Thoracic aorta endothelial cell (primary cell): ENCODE measurements around the gene NFATC2IP. TPM values are rescaled to one million over a fixed set of nuclear protein-coding genes. Genes with fewer than 3 reads are reported as not detected.

Experiments
- total RNA-seq: library from RNA; depleted of rRNA; stranded (reverse); fragments of >200 nt; gene quantifications from 2 replicates; pipeline ENCODE4 v1.2.3, GENCODE V29; 2012

NFATC2IP gene
- total RNA-seq, result 42.8 and 47.7 TPM in 2 replicates

GRCh38 chr16:28950648-28951409 lies at the start of gene NFATC2IP:
Gene NFATC2IP (plus strand): TSS chr16:28950937. CDS start chr16:28951012, 75 bp downstream.

GRCh38 chr16:28924762-28925385 lies 25.9 kb upstream of the NFATC2IP start, which contains the start of gene RABEP2:
Gene RABEP2 (minus strand): TSS chr16:28925238. CDS start chr16:28925163, 75 bp downstream.

GRCh38 chr16:28931801-28932225 lies 18.9 kb upstream of the NFATC2IP start, which contains the start of gene CD19:
Gene CD19 (plus strand): TSS chr16:28931971. CDS start chr16:28932001, 30 bp downstream.

GRCh38 chr16:28974437-28975157 lies 23.9 kb downstream of the NFATC2IP start, which contains the start of gene SPNS1:
Gene SPNS1 (plus strand): TSS chr16:28974778. CDS start chr16:28975152, 374 bp downstream.

GRCh38 chr16:28984619-28985135 lies 33.9 kb downstream of the NFATC2IP start, which contains the start of gene LAT:
Gene LAT (plus strand): TSS chr16:28985052. CDS start chr16:28985418, 366 bp downstream.

Other genes with a start within 250 kb of the NFATC2IP start
- gene EIF3C, start 239.5 kb upstream of the NFATC2IP start, total RNA-seq, result 150 and 167 TPM in 2 replicates
- gene NPIPB9, start 199.2 kb upstream of the NFATC2IP start, total RNA-seq, result 6.7 and 15.3 TPM in 2 replicates
- 89.5 and 99.0 TPM in 2 replicates for gene ATXN2L, start 127.9 kb upstream of the NFATC2IP start, total RNA-seq
- gene TUFM, start 104.6 kb upstream of the NFATC2IP start, total RNA-seq, result 115 and 136 TPM in 2 replicates
- gene SH2B1, start 87.1 kb upstream of the NFATC2IP start, total RNA-seq, result 12.2 and 17.0 TPM in 2 replicates
- gene ATP2A1, start 72.4 kb upstream of the NFATC2IP start, total RNA-seq, result 0.27 and 0.36 TPM in 2 replicates
- gene RABEP2, start 25.7 kb upstream of the NFATC2IP start, total RNA-seq, result 29.9 and 30.9 TPM in 2 replicates
- gene CD19, start 19.0 kb upstream of the NFATC2IP start, total RNA-seq, result 0.13 TPM in 1 of 2 replicates, not detected in the other
- 29.9 and 35.1 TPM in 2 replicates for gene SPNS1, start 23.8 kb downstream of the NFATC2IP start, total RNA-seq
- gene LAT, start 34.1 kb downstream of the NFATC2IP start, total RNA-seq, result 0.66 and 0.79 TPM in 2 replicates